ENCODE measurements around the gene ZIM2. TPM values are rescaled to one million over a fixed set of nuclear protein-coding genes. Genes with fewer than 3 reads are reported as not detected.

ZIM2 gene
- total RNA-seq, 4 donors from 2014 or later: 1.3 TPM; not detected in 3

- TF ChIP-seq, protein P1, sequence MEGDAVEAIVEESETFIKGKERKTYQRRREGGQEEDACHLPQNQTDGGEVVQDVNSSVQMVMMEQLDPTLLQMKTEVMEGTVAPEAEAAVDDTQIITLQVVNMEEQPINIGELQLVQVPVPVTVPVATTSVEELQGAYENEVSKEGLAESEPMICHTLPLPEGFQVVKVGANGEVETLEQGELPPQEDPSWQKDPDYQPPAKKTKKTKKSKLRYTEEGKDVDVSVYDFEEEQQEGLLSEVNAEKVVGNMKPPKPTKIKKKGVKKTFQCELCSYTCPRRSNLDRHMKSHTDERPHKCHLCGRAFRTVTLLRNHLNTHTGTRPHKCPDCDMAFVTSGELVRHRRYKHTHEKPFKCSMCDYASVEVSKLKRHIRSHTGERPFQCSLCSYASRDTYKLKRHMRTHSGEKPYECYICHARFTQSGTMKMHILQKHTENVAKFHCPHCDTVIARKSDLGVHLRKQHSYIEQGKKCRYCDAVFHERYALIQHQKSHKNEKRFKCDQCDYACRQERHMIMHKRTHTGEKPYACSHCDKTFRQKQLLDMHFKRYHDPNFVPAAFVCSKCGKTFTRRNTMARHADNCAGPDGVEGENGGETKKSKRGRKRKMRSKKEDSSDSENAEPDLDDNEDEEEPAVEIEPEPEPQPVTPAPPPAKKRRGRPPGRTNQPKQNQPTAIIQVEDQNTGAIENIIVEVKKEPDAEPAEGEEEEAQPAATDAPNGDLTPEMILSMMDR (IDR thresholded peaks at IDR 0.05; ENCODE audit: low read depth): no peak
These were observed 31.7 kb downstream of the ZIM2 start for GRCh38 chr19:56808717-56809392.

GRCh38 chr19:56806639-56807038, 33.9 kb downstream of the ZIM2 start:
- TF ChIP-seq, protein P1 (IDR thresholded peaks at IDR 0.05; ENCODE audit: low read depth): no peak

DNA sequence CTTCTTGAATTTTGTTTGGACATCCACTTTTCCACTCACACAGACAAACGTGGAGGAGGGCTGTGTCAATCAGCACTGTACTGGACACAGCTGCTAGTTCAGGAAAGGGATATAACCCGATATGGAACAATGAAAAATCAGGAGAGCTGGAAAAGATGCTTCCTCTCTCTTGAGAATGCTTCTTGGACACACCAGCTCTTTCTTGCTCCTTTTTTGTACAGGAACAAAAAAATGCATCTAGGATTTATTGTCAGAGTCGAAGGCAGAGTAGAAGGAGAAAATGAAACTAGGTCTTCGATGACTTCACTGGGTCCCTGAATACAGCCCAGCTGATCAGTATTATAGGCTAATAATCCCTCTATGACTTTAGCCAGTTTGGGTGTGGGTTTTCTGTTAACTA, 62.2 kb downstream of the ZIM2 start:
- TF ChIP-seq, protein P1 (IDR thresholded peaks at IDR 0.05; ENCODE audit: low read depth): no peak

DNA sequence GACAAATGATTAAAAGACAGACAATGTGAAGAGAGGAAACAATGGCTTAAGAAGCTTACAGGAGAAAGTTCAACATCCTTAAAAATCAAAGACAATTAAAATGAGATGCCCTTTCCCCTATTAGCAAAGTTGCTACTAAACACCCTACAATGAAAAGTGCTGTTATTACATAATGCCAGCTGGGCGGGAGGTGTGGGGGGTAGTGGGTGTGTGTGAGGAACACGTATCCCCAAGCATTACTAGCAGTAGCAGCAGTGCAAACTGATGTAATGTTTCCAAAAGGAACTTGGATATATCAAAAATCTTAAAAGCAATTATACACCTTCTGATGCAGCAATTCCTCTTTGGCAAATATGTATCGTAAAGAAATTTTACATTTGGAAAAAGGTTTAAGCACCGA, 70.9 kb downstream of the ZIM2 start:
- TF ChIP-seq, protein P1 (IDR thresholded peaks at IDR 0.05; ENCODE audit: low read depth): no peak

DNA sequence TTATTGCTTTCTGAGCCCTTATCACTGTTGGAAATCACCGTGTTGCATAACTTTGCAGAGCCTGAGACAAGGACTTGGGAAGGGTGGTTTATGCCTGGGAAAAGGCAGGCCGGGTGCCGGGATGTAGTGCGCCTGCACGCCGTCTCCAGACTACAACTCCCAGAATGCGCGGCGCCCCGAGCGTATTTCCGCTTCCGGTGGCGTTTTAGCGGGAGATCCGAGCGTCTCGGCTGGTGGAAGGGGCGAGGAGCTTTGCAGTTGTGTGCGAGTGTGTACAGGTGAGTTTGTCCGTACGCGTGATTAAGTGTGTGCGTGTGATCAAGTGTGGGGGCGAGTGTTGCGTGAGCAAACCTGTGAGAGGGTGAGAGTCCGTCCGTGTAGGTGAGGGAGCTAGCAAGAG, 75.4 kb downstream of the ZIM2 start:
- TF ChIP-seq, protein P1 (IDR thresholded peaks at IDR 0.05; ENCODE audit: low read depth): no peak

DNA sequence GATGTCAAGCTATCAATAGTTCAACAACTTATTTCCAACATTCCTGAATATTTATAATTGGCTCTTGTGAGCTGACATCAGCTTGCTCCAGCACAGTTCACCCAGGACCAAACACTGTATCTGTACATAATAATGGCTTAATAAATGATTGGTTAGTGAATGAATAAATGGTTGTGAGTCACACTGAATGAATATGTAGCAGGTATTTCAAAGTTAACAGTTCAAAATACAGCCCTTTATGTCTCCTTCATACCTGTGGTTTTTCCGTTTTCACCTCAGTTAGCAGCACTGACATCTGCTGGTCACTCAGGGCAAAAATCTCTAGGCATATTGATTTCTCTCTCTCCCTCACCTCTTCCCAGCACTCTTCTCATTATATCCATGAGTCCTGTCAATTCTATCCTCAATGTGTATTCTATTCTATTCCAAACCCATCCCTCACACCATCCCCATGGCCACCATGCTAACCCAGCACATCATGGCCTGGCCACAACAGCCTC, 76.3 kb downstream of the ZIM2 start:
- TF ChIP-seq, protein P1 (IDR thresholded peaks at IDR 0.05; ENCODE audit: low read depth): no peak

- TF ChIP-seq, protein P1 (IDR thresholded peaks at IDR 0.05; ENCODE audit: low read depth): no peak
These were observed 79.7 kb downstream of the ZIM2 start for GRCh38 chr19:56760842-56761241.
